ENCODE measurements around the gene RRP8. TPM values are rescaled to one million over a fixed set of nuclear protein-coding genes. Genes with fewer than 3 reads are reported as not detected.

The RRP8 gene
- total and polyA plus RNA-seq, 9 of the 15 experiments (the other 6 are each of a cell fraction or from before 2014, with no cell fraction given): 5.7 to 47.3 (median 32.6) TPM

DNA sequence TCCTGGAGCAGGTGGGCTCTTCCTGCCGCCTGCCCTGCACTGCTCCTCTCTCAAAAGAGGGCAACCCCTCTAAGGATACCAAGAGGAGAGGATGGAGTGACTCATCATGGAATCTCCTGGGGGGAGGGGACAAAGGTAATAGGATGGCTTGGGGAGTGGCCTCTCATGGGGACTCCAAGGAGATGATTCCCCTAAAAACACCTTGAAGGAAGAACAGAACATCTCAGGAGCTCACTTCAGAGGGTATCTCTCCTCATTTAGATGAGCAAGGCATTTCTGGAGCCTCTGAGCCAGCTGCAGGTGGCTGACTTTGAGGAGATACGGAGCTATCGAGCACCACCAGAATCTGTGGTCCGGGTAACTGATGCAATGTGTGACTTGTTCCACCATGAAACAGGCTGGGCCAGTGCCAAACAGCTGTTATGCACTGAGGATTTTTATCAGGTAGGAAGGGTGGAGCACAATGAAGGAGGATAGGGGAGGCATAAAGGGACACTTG, 40.2 kb downstream of the RRP8 start (continued):
- TF ChIP-seq SMARCC2 (IDR thresholded peaks at IDR 0.05; ENCODE audit: low read depth): 0 out of 2 replicates have a peak, but pooled peaks have one; percentile 34
- TF ChIP-seq, protein P1, sequence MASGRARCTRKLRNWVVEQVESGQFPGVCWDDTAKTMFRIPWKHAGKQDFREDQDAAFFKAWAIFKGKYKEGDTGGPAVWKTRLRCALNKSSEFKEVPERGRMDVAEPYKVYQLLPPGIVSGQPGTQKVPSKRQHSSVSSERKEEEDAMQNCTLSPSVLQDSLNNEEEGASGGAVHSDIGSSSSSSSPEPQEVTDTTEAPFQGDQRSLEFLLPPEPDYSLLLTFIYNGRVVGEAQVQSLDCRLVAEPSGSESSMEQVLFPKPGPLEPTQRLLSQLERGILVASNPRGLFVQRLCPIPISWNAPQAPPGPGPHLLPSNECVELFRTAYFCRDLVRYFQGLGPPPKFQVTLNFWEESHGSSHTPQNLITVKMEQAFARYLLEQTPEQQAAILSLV (tag; IDR thresholded peaks at IDR 0.05): peak; percentile 64; the same call in 1 of the 2 replicates
- TF ChIP-seq, protein P2, sequence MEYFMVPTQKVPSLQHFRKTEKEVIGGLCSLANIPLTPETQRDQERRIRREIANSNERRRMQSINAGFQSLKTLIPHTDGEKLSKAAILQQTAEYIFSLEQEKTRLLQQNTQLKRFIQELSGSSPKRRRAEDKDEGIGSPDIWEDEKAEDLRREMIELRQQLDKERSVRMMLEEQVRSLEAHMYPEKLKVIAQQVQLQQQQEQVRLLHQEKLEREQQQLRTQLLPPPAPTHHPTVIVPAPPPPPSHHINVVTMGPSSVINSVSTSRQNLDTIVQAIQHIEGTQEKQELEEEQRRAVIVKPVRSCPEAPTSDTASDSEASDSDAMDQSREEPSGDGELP (CRISPR knock-in tag; IDR thresholded peaks at IDR 0.05; ENCODE audit: borderline replicate concordance): peak; percentile 100
- no peak for TF ChIP-seq BRCA1 (IDR thresholded peaks at IDR 0.05)
- no peak for TF ChIP-seq BRCA1 (CRISPR knock-in tag; IDR thresholded peaks at IDR 0.05)
- no peak for TF ChIP-seq ESRRB (CRISPR knock-in tag; IDR thresholded peaks at IDR 0.05; ENCODE audit: borderline replicate concordance)
- TF ChIP-seq TAF9B (IDR thresholded peaks at IDR 0.05; ENCODE audit: partially characterized antibody): peak; percentile 84
- TF ChIP-seq GABPB1 (CRISPR knock-in tag; IDR thresholded peaks at IDR 0.05): no peak
- TF ChIP-seq MCM3 (IDR thresholded peaks at IDR 0.05): no peak
- no peak for TF ChIP-seq ZNF41 (CRISPR knock-in tag; conservative IDR thresholded peaks at IDR 0.05)
- TF ChIP-seq DIDO1 (tag; IDR thresholded peaks at IDR 0.05; ENCODE audit: low read depth): no peak
- TF ChIP-seq HMGN3 (IDR thresholded peaks at IDR 0.05; ENCODE audit: borderline replicate concordance, extremely low read depth, insufficient read length, low read depth, low read length): no peak
- no peak for TF ChIP-seq ZNF655 (CRISPR knock-in tag; IDR thresholded peaks at IDR 0.05)
- TF ChIP-seq, protein P3, sequence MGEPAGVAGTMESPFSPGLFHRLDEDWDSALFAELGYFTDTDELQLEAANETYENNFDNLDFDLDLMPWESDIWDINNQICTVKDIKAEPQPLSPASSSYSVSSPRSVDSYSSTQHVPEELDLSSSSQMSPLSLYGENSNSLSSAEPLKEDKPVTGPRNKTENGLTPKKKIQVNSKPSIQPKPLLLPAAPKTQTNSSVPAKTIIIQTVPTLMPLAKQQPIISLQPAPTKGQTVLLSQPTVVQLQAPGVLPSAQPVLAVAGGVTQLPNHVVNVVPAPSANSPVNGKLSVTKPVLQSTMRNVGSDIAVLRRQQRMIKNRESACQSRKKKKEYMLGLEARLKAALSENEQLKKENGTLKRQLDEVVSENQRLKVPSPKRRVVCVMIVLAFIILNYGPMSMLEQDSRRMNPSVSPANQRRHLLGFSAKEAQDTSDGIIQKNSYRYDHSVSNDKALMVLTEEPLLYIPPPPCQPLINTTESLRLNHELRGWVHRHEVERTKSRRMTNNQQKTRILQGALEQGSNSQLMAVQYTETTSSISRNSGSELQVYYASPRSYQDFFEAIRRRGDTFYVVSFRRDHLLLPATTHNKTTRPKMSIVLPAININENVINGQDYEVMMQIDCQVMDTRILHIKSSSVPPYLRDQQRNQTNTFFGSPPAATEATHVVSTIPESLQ (CRISPR knock-in tag; IDR thresholded peaks at IDR 0.05): no peak
- TF ChIP-seq KLF6 (CRISPR knock-in tag; IDR thresholded peaks at IDR 0.05; ENCODE audit: borderline replicate concordance): no peak
- no peak for TF ChIP-seq GTF2B (IDR thresholded peaks at IDR 0.05; ENCODE audit: extremely low read depth, insufficient read length)
- TF ChIP-seq, protein P4, sequence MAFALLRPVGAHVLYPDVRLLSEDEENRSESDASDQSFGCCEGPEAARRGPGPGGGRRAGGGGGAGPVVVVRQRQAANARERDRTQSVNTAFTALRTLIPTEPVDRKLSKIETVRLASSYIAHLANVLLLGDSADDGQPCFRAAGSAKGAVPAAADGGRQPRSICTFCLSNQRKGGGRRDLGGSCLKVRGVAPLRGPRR (CRISPR knock-in tag; IDR thresholded peaks at IDR 0.05): no peak
- no peak for TF ChIP-seq PBX2 (CRISPR knock-in tag; IDR thresholded peaks at IDR 0.05; ENCODE audit: low read depth)
- TF ChIP-seq PBX2 (tag; conservative IDR thresholded peaks at IDR 0.05; ENCODE audit: low read depth): no peak
- peak; percentile 74; the same call in 1 of the 2 replicates for TF ChIP-seq ZBTB17 (CRISPR knock-in tag; IDR thresholded peaks at IDR 0.05)

All from K562 (cell line).